PC-9 (cell line): ENCODE results near the gene CCT2.

Experiments
- CTCF ChIP-seq: fragments of 200-600 bp; sonication (generic); conservative IDR thresholded peaks from 2 replicates; pipeline ENCODE4 v1.6.1; 2017; ENCODE audit warnings: mixed run types, antibody characterized with exemption, mild to moderate bottlenecking, moderate library complexity
- EZH2 ChIP-seq: fragments of 200-600 bp; sonication (generic); IDR thresholded peaks from 2 replicates; pipeline ENCODE4 v1.8.0; 2017; ENCODE audit warnings: antibody characterized with exemption, low read depth

GRCh38 chr12:69579029-69579428 is 6.2 kb upstream of the CCT2 start:
- no peak for TF ChIP-seq EZH2
- no peak for TF ChIP-seq CTCF
